ENCODE results near the gene ASCL3. TPM values are rescaled to one million over a fixed set of nuclear protein-coding genes. Genes with fewer than 3 reads are reported as not detected.

The ASCL3 gene
- total and polyA plus RNA-seq, 2 of the 8 experiments (the other 6 are each of a cell fraction or from before 2014, with no cell fraction given), result not detected

DNA sequence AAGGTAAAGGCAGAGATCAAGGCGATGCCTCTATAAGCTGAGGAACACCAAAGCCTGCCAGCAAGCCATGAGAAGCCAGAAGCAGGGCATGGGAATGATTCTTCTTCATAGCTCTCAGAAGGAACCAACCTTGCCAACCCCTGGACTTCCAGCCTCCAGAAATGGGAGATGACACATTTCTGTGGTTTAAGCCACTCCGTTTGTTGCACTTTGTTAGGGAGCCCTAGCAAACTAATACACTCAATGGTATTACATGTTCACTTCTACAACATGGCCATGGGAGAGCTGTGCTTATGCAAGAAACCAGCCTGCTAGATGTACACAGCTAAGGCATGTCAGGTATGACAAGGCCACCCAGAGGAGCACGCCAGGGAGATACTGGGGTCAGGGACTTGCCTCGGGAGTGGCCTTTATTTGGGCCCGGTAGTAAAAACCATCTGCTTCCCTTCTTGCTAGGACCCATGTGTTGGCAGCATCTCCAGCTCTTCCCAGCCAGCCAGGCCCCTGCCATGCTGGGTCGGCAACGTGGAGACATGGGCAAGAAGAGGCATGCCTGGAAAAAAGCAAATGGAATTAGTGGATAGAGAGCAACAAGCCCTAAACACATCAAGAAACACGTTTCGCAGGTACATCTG is 13.7 kb downstream of the ASCL3 start:
- no peaks in the 10 kb centered on the region for H3K9me3 ChIP-seq (ENCODE audit: insufficient read depth in 2 of 2, low read depth in 1 of 2, low read length in 1 of 2)
- peak overlapping the region; percentile 24; the same call in 1 of the 2 replicates for H2BK5ac ChIP-seq (ENCODE audit: low read depth, low read length)
- H3K27me3 ChIP-seq (replicated peaks in 1 of 4; ENCODE audit: control insufficient read depth in 3 of 4, extremely low read depth in 1 of 4, insufficient read depth in 3 of 4, low read length in 3 of 4), result no peaks in the 10 kb centered on the region
- H3K36me3 ChIP-seq (ENCODE audit: control insufficient read depth in 2 of 4, insufficient read depth in 4 of 4, low read length in 3 of 4), result no peaks in the 10 kb centered on the region; a peak in 3 of 8 replicates
- H4K5ac ChIP-seq (ENCODE audit: insufficient read length, low read depth, low read length), result no peak overlapping the region
- no peaks in the 10 kb centered on the region for H3K79me2 ChIP-seq (ENCODE audit: control insufficient read depth in 1 of 2, insufficient read depth in 2 of 2, low read length in 2 of 2)
- no peaks in the 10 kb centered on the region for H3K23me2 ChIP-seq (ENCODE audit: low read depth, low read length)
- H4K91ac ChIP-seq (replicated peaks; ENCODE audit: insufficient read length, low read length), result no peak overlapping the region
- ChIA-PET CTCF (ENCODE audit: partially characterized antibody) (interaction anchor here (0.6 to 1.3 kb wide), 5 partner anchors 14 to 344 kb away, joined by 3 to 5 read pairs (median 3); partner anchors contain the start of gene ASCL3), POLR2A (ENCODE audit: partially characterized antibody) (interaction anchor here (2.5 kb wide), 1 partner anchor 12 kb away, joined by 5 read pairs; no protein-coding TSS in a partner anchor)
- WGBS, 2 experiments (ENCODE audit: extremely low coverage in 1 of 2, insufficient coverage in 1 of 2, insufficient read length in 1 of 2, insufficient replicate concordance in 2 of 2, low coverage in 1 of 2, low lambda C conversion rate in 2 of 2, missing lambda C conversion rate in 1 of 2), result 90% methylated on average over 9 of the region's 9 CpGs; no CpG with 5 or more reads in 1 of the 2 experiments
- no peak overlapping the region for H3K56ac ChIP-seq (replicated peaks; ENCODE audit: insufficient read length, low read depth, low read length)
- H3K4me2 ChIP-seq (ENCODE audit: insufficient read depth in 1 of 2, low read depth in 2 of 2, low read length in 2 of 2), result no peak overlapping the region
- H2BK15ac ChIP-seq (ENCODE audit: low read length), result no peak overlapping the region
- H2AFZ ChIP-seq (ENCODE audit: low read length), result no peak overlapping the region
- no peak overlapping the region for H3K23ac ChIP-seq (ENCODE audit: insufficient read length)
- 0 out of 2 replicates have a peak overlapping the region, but pooled peaks have one; percentile 39 for H2BK12ac ChIP-seq (ENCODE audit: low read depth, low read length)
- no peaks in the 10 kb centered on the region for H3K79me1 ChIP-seq (ENCODE audit: low read depth, low read length)
- no peak overlapping the region for H2BK20ac ChIP-seq (ENCODE audit: low read length)
- no peak overlapping the region for H2BK120ac ChIP-seq (replicated peaks; ENCODE audit: low read depth, low read length)
- H3K9ac ChIP-seq (replicated peaks in 1 of 4; ENCODE audit: extremely low read depth in 1 of 4, low read depth in 3 of 4, low read length in 3 of 4), result no peak overlapping the region
- H4K8ac ChIP-seq (ENCODE audit: extremely low read depth, insufficient read depth, low read length), result no peak overlapping the region
- H3K4ac ChIP-seq (replicated peaks; ENCODE audit: insufficient read length, low read depth, low read length), result no peak overlapping the region
- no peaks in the 10 kb centered on the region for H4K20me1 ChIP-seq (replicated peaks in 1 of 2; ENCODE audit: control insufficient read depth in 1 of 2, insufficient read depth in 2 of 2, low read length in 2 of 2)
- H3K14ac ChIP-seq (ENCODE audit: insufficient read length), result no peak overlapping the region
- H3K18ac ChIP-seq (ENCODE audit: extremely low read depth, low read length), result no peak overlapping the region
- FAIRE-seq (no peak), DNase-seq (ENCODE audit: low read depth in 1 of 2, low spot score in 2 of 2) (no peak)
- H3K4me3 ChIP-seq (ENCODE audit: extremely low read depth in 1 of 4, insufficient read depth in 2 of 4, low read depth in 3 of 4, low read length in 4 of 4), result no peak overlapping the region
- H3K27ac ChIP-seq (ENCODE audit: low read depth, low read length), result no peak overlapping the region
- H3K4me1 ChIP-seq (replicated peaks in 1 of 4; ENCODE audit: control insufficient read depth in 3 of 4, insufficient read depth in 4 of 4, low read length in 3 of 4), result peaks cover 0 to 8% (median 1%) of the 10 kb centered on the region in 4 experiments; a peak in 2 of 7 replicates
- no peak overlapping the region for H2AK5ac ChIP-seq (ENCODE audit: low read depth, low read length)
- TF ChIP-seq SIN3A (conservative IDR thresholded peaks at IDR 0.05 in 1 of 2, IDR thresholded peaks at IDR 0.05 in 1 of 2; ENCODE audit: low read depth in 1 of 2, low read length in 2 of 2) (no peak), TEAD4 (IDR thresholded peaks at IDR 0.05; ENCODE audit: low read depth, low read length) (no peak), SP2 (IDR thresholded peaks at IDR 0.05; ENCODE audit: low read length) (no peak), SIRT6 (IDR thresholded peaks at IDR 0.05; ENCODE audit: low read length) (no peak), TBP (IDR thresholded peaks at IDR 0.05; ENCODE audit: low read depth, low read length) (no peak), SAP30 (IDR thresholded peaks at IDR 0.05; ENCODE audit: insufficient read depth, insufficient replicate concordance, low read length) (no peak), PHF8 (conservative IDR thresholded peaks at IDR 0.05; ENCODE audit: low read depth, low read length) (no peak)
- TF ChIP-seq, protein P1, sequence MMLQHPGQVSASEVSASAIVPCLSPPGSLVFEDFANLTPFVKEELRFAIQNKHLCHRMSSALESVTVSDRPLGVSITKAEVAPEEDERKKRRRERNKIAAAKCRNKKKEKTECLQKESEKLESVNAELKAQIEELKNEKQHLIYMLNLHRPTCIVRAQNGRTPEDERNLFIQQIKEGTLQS (IDR thresholded peaks at IDR 0.05; ENCODE audit: insufficient read depth, low read depth, low read length), result no peak
- TF ChIP-seq, protein P2, sequence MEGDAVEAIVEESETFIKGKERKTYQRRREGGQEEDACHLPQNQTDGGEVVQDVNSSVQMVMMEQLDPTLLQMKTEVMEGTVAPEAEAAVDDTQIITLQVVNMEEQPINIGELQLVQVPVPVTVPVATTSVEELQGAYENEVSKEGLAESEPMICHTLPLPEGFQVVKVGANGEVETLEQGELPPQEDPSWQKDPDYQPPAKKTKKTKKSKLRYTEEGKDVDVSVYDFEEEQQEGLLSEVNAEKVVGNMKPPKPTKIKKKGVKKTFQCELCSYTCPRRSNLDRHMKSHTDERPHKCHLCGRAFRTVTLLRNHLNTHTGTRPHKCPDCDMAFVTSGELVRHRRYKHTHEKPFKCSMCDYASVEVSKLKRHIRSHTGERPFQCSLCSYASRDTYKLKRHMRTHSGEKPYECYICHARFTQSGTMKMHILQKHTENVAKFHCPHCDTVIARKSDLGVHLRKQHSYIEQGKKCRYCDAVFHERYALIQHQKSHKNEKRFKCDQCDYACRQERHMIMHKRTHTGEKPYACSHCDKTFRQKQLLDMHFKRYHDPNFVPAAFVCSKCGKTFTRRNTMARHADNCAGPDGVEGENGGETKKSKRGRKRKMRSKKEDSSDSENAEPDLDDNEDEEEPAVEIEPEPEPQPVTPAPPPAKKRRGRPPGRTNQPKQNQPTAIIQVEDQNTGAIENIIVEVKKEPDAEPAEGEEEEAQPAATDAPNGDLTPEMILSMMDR (IDR thresholded peaks at IDR 0.05; ENCODE audit: control extremely low read depth in 1 of 3, insufficient read depth in 1 of 3, low read depth in 1 of 3, low read length in 3 of 3), result no peak

All from H1 (cell line).